Measurements from ENCODE around the gene KLHL11. TPM values are rescaled to one million over a fixed set of nuclear protein-coding genes. Genes with fewer than 3 reads are reported as not detected.

KLHL11 gene
- total and polyA plus RNA-seq, 3 experiments from 2014 or later, result 6.4 to 26.9 (median 24.7) TPM

DNA sequence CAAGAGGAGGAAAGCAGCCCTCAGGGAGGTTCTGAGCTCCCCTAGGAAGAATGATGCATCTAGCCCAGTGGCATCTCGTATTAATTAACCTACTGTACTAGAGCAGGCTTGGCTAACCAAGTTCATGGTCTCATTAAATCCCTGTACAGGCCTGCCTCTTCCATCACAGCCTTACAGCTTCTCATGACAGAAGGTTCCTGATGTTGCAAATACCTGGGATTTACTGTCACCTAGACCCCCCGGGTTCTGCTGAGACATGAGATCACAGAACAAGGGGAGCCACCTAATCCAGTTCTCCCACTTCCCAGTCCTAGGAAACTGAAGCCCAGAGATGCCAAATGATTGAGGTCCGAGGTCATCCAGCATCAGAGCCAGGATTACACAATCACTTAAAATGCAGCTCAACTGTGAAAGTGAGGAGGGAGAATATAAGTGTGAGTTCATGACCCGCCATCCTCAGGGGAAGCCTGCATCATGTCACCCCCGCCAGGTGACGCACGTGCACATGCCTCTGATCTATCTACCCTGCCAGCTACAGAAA lies 29.6 kb upstream of the KLHL11 start:
- ChIA-PET CTCF (no interaction called here), POLR2A (no interaction called here)

DNA sequence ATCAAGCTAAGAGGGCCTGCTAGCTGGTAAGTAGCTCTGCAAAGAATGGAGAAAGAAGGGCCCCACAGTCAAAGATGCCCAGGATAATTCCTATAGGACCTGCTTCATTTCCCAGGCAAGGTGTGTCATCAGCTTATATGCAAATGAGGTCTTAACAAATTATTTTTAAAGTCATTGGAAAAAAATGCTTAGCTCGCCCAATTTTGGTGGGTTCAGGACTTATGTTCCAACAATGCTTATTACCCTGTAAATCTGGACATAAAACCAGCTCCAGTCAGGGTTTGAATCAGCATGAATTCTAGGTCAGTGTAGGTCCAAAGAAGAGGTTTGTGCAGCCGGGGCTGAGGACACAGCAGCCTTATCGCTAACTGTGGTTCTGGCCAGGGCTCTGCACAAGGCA lies 28.2 kb upstream of the KLHL11 start:
- no peaks in the 10 kb centered on the region for H3K9me3 Mint-ChIP-seq
- CTCF ChIA-PET, result interaction anchor here (1.0 kb wide), 1 partner anchor 91 kb away, joined by 3 read pairs; no protein-coding TSS in a partner anchor
- H3K27me3 ChIP-seq (ENCODE audit: insufficient read depth, low read length, poor library complexity, severe bottlenecking), result no peaks in the 10 kb centered on the region
- H3K4me1 Mint-ChIP-seq, result no peaks in the 10 kb centered on the region
- POLR2A ChIA-PET, result no interaction called here
- peaks cover 45% of the 10 kb centered on the region for H3K36me3 ChIP-seq (ENCODE audit: insufficient read depth, low read length)
- H3K4me3 Mint-ChIP-seq, result no peak overlapping the region
- peaks cover 5 to 82% (median 17%) of the 10 kb centered on the region in 3 donors for H3K36me3 Mint-ChIP-seq
- no peak overlapping the region for H3K27ac ChIP-seq (ENCODE audit: low read depth, low read length)
- DNase-seq, result no peak
- no peaks in the 10 kb centered on the region for H3K4me1 ChIP-seq (ENCODE audit: insufficient read depth, low read length)
- no peak overlapping the region for H3K27ac Mint-ChIP-seq
- no peaks in the 10 kb centered on the region for H3K27me3 Mint-ChIP-seq
- no peak overlapping the region for H3K4me3 ChIP-seq (ENCODE audit: low read length)
- no peaks in the 10 kb centered on the region for H3K9me3 ChIP-seq (ENCODE audit: low read length)

More for the DNA sequence above, 29.6 kb upstream of the KLHL11 start:
- DNase-seq, result no peak
- peaks cover 8 to 83% (median 17%) of the 10 kb centered on the region in 3 donors for H3K36me3 Mint-ChIP-seq
- no peaks in the 10 kb centered on the region for H3K27me3 Mint-ChIP-seq
- H3K4me1 ChIP-seq (ENCODE audit: insufficient read depth, low read length), result no peaks in the 10 kb centered on the region
- no peaks in the 10 kb centered on the region for H3K9me3 ChIP-seq (ENCODE audit: low read length)
- no peaks in the 10 kb centered on the region for H3K27me3 ChIP-seq (ENCODE audit: insufficient read depth, low read length, poor library complexity, severe bottlenecking)
- H3K27ac Mint-ChIP-seq, result peak overlapping the region in 2 of 8 donors; percentile 53 to 73
- H3K27ac ChIP-seq (ENCODE audit: low read depth, low read length), result no peak overlapping the region
- H3K36me3 ChIP-seq (ENCODE audit: insufficient read depth, low read length), result peaks cover 41% of the 10 kb centered on the region
- peaks cover 0 to 3% (median 0%) of the 10 kb centered on the region in 3 donors for H3K4me1 Mint-ChIP-seq
- H3K4me3 Mint-ChIP-seq, result no peak overlapping the region
- H3K9me3 Mint-ChIP-seq, result no peaks in the 10 kb centered on the region
- no peak overlapping the region for H3K4me3 ChIP-seq (ENCODE audit: low read length)

DNA sequence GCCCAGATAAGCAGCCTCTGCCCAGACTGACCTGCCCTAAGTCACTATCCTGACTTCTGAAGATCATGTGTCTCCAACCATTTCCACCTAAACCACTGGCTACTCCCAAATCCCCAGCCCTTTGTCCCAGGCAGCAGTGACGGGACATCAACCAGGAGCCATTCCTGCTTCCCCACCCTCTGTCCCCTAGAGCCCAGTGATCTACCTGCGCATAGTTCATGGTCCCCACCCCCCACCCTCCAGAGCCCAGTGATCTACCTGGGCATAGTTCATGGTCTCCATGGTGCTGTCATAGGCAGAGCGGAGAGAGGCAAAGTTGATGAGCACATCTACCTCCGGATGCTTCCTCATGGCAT lies 26.8 kb upstream of the KLHL11 start:
- H3K4me1 Mint-ChIP-seq, result no peaks in the 10 kb centered on the region
- H3K36me3 Mint-ChIP-seq, result peaks cover 14 to 82% (median 19%) of the 10 kb centered on the region in 3 donors
- H3K9me3 Mint-ChIP-seq, result no peaks in the 10 kb centered on the region
- no peaks in the 10 kb centered on the region for H3K9me3 ChIP-seq (ENCODE audit: low read length)
- peaks cover 49% of the 10 kb centered on the region for H3K36me3 ChIP-seq (ENCODE audit: insufficient read depth, low read length)
- no peaks in the 10 kb centered on the region for H3K4me1 ChIP-seq (ENCODE audit: insufficient read depth, low read length)
- no peak overlapping the region for H3K4me3 Mint-ChIP-seq
- ChIA-PET CTCF (no interaction called here), POLR2A (no interaction called here)
- DNase-seq, result no peak
- H3K27ac Mint-ChIP-seq, result peak overlapping the region in 3 of 8 donors; percentile 26 to 70 (median 60)
- H3K27me3 Mint-ChIP-seq, result no peaks in the 10 kb centered on the region
- H3K27me3 ChIP-seq (ENCODE audit: insufficient read depth, low read length, poor library complexity, severe bottlenecking), result no peaks in the 10 kb centered on the region
- H3K27ac ChIP-seq (ENCODE audit: low read depth, low read length), result no peak overlapping the region
- no peak overlapping the region for H3K4me3 ChIP-seq (ENCODE audit: low read length)

DNA sequence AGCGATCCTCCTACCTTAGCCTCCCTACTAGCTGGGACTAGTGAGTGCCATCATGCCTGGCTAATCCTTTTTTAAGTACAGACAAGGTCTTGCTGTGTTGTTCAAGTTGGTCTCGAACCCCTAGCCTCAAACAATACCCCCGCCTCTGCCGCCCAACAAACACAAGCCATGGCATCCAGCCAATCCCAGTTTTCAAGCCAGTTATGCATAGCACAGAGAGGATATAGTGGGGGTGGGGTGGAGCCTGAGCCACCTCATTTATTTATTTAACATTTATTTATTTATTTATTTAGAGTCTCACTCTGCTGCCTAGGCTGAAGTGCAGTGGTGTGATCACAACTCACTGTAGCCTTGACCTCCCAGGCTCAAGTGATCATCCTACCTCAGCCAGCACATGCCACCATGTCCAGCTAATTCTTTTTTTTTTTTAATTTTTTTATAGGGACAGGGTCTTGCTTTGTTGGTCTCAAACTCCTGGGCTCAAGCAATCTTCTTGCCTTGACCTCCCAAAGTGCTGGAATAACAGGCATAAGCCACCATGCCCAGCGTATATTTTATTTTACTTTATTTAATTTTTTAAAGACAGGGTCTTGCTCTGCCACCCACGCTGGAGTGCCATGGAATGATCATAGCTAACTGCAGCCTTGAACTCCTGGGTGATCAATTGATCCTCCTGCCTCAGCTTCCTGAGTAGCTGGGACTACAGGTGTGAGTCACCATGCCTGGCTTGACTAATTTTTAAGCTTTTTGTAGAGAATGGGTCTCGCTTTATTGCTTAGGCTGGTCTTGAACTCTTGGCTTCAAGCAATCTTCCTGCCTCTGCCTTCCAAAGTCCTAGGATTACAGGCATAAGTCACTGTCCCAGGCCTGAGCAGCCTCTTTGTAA lies 26.2 kb upstream of the KLHL11 start:
- Mint-ChIP-seq H3K36me3 (peaks cover 14 to 80% (median 18%) of the 10 kb centered on the region in 3 donors), H3K9me3 (no peaks in the 10 kb centered on the region), H3K27ac (peak overlapping the region in 2 of 8 donors; percentile 26 to 70), H3K27me3 (no peaks in the 10 kb centered on the region), H3K4me3 (no peak overlapping the region), H3K4me1 (no peaks in the 10 kb centered on the region)
- Histone ChIP-seq H3K36me3 (ENCODE audit: insufficient read depth, low read length) (peaks cover 45% of the 10 kb centered on the region), H3K27me3 (ENCODE audit: insufficient read depth, low read length, poor library complexity, severe bottlenecking) (no peaks in the 10 kb centered on the region), H3K9me3 (ENCODE audit: low read length) (no peaks in the 10 kb centered on the region), H3K4me3 (ENCODE audit: low read length) (no peak overlapping the region), H3K27ac (ENCODE audit: low read depth, low read length) (no peak overlapping the region), H3K4me1 (ENCODE audit: insufficient read depth, low read length) (no peaks in the 10 kb centered on the region)
- CTCF ChIA-PET, result no interaction called here
- no peak for DNase-seq
- POLR2A ChIA-PET, result no interaction called here

DNA sequence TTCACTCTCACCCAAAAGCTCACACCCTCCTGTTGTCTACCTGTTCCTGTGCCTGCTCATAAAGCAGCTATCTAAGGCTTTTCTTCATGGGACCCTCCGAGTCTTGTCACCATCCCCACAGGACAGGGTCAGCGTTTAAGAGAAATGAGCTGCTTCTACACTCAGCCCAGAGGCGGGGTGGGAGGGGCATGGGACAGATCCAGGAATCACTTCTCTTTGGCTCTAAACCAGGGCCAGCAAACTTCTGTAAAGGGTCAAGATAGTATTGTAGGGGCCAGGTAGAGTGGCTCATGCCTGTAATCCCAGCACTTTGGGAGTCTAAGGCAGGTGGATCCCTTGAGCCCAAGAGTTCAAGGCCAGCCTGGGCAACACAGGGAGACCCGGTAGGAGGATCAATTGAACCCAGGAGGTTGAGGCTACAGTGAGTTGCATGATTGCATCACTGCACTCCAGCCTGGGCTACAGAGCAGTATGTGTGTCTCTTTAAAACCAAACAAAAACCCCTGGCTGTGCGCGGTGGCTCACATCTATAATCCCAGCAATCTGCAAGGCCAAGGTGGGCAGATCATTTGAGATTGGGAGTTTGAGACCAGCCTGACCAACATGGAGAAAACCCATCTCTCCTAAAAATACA lies 23.2 kb upstream of the KLHL11 start:
- H3K27ac Mint-ChIP-seq, result peak overlapping the region in 2 of 8 donors; percentile 36 to 49
- no peak for DNase-seq
- H3K27me3 Mint-ChIP-seq, result no peaks in the 10 kb centered on the region
- no peak overlapping the region for H3K27ac ChIP-seq (ENCODE audit: low read depth, low read length)
- ChIA-PET POLR2A (interaction anchor here (0.6 kb wide), 1 partner anchor 51 kb away, joined by 4 read pairs; the partner anchor contains the start of gene KLHL10), CTCF (no interaction called here)
- H3K36me3 ChIP-seq (ENCODE audit: insufficient read depth, low read length), result peaks cover 51% of the 10 kb centered on the region
- no peak overlapping the region for H3K4me3 Mint-ChIP-seq
- no peaks in the 10 kb centered on the region for H3K4me1 Mint-ChIP-seq
- H3K4me1 ChIP-seq (ENCODE audit: insufficient read depth, low read length), result no peaks in the 10 kb centered on the region
- no peaks in the 10 kb centered on the region for H3K9me3 Mint-ChIP-seq
- H3K4me3 ChIP-seq (ENCODE audit: low read length), result no peak overlapping the region
- H3K9me3 ChIP-seq (ENCODE audit: low read length), result no peaks in the 10 kb centered on the region
- peaks cover 15 to 85% (median 25%) of the 10 kb centered on the region in 3 donors for H3K36me3 Mint-ChIP-seq
- no peaks in the 10 kb centered on the region for H3K27me3 ChIP-seq (ENCODE audit: insufficient read depth, low read length, poor library complexity, severe bottlenecking)

DNA sequence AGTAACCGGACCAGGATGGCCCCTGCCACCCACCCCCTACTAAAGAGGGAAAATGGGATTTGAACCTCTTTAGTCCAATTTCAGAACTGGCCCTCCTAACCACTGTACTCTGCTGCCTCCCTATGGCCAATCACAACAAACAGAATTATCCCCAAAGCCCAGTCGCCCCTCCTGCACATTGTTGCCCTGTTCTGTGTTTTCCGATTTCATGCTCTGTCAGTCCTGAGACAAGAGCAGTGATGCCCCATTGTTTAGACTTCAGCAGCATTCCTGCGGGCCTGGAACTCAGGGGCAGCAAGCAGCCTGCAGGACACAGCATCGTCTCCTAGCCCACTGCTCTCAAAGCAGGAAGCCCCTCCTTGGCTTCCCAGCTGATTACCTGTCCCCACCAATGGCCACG lies 20.5 kb upstream of the KLHL11 start:
- DNase-seq, result no peak
- H3K4me1 ChIP-seq (ENCODE audit: insufficient read depth, low read length), result no peaks in the 10 kb centered on the region
- Mint-ChIP-seq H3K27ac (peak overlapping the region in 1 of 8 donors; percentile 8), H3K27me3 (no peaks in the 10 kb centered on the region), H3K9me3 (no peaks in the 10 kb centered on the region), H3K4me1 (peaks cover 0 to 5% (median 0%) of the 10 kb centered on the region in 3 donors), H3K36me3 (peaks cover 20 to 84% (median 23%) of the 10 kb centered on the region in 3 donors), H3K4me3 (no peak overlapping the region)
- H3K27me3 ChIP-seq (ENCODE audit: insufficient read depth, low read length, poor library complexity, severe bottlenecking), result no peaks in the 10 kb centered on the region
- ChIA-PET CTCF (interaction anchor here (0.6 kb wide), 1 partner anchor 74 kb away, joined by 3 read pairs; the partner anchor contains the start of gene P3H4), POLR2A (no interaction called here)
- peaks cover 37% of the 10 kb centered on the region for H3K36me3 ChIP-seq (ENCODE audit: insufficient read depth, low read length)
- no peak overlapping the region for H3K27ac ChIP-seq (ENCODE audit: low read depth, low read length)
- H3K9me3 ChIP-seq (ENCODE audit: low read length), result no peaks in the 10 kb centered on the region
- no peak overlapping the region for H3K4me3 ChIP-seq (ENCODE audit: low read length)

DNA sequence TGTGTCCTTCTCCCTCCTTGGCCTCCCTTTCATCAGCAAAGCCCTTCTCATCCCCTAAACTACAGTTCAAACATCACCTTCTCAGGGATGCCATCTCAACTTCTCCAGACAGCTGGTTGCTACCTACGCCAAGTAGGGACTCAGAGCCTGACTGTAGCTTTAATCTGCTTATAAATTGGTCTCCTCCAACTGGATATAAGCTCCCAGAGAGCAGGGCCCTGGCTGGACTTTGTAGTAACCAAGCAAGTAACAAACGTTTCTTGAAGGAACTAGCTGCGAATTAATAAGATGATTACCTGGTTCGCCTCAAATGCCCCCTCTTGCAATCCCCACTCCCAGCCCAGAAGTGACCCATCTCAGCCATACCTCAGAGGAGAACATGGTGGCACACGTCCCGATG lies 17.5 kb upstream of the KLHL11 start:
- Histone ChIP-seq H3K4me3 (ENCODE audit: low read length) (no peak overlapping the region), H3K36me3 (ENCODE audit: insufficient read depth, low read length) (peaks cover 50% of the 10 kb centered on the region), H3K4me1 (ENCODE audit: insufficient read depth, low read length) (no peaks in the 10 kb centered on the region), H3K27me3 (ENCODE audit: insufficient read depth, low read length, poor library complexity, severe bottlenecking) (no peaks in the 10 kb centered on the region), H3K9me3 (ENCODE audit: low read length) (no peaks in the 10 kb centered on the region), H3K27ac (ENCODE audit: low read depth, low read length) (no peak overlapping the region)
- no peak for DNase-seq
- Mint-ChIP-seq H3K36me3 (peaks cover 20 to 85% (median 26%) of the 10 kb centered on the region in 3 donors), H3K4me3 (no peak overlapping the region), H3K27ac (no peak overlapping the region), H3K9me3 (no peaks in the 10 kb centered on the region), H3K27me3 (peaks cover 0 to 2% of the 10 kb centered on the region in 2 donors), H3K4me1 (peaks cover 0 to 5% (median 0%) of the 10 kb centered on the region in 3 donors)
- ChIA-PET CTCF (no interaction called here), POLR2A (no interaction called here)

DNA sequence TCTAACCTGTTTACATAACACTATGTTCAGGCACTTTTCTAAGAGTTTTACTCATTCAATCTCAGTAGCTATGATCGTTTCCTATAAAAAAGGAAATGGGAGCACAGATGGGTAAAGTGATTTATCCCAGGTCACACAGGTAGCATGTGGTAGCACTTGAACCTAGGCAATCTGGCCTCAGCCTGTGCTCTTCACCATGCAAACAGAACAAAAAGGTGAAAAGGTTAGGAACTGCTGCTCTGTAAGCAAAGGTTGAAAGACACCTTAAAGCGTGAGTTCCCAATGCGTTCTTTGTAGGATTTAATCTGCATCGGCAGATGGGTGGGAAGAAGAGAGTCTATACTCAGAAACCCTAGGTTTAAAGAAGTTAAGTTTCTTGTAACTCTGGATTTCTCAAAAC lies 14.9 kb upstream of the KLHL11 start:
- no peaks in the 10 kb centered on the region for H3K4me1 ChIP-seq (ENCODE audit: insufficient read depth, low read length)
- H3K9me3 ChIP-seq (ENCODE audit: low read length), result no peaks in the 10 kb centered on the region
- Mint-ChIP-seq H3K4me1 (peaks cover 0 to 5% (median 0%) of the 10 kb centered on the region in 3 donors), H3K27me3 (peaks cover 0 to 2% of the 10 kb centered on the region in 2 donors), H3K27ac (peak overlapping the region in 1 of 8 donors; percentile 78), H3K9me3 (no peaks in the 10 kb centered on the region), H3K36me3 (peaks cover 8 to 78% (median 23%) of the 10 kb centered on the region in 3 donors), H3K4me3 (no peak overlapping the region)
- no peaks in the 10 kb centered on the region for H3K27me3 ChIP-seq (ENCODE audit: insufficient read depth, low read length, poor library complexity, severe bottlenecking)
- H3K4me3 ChIP-seq (ENCODE audit: low read length), result no peak overlapping the region
- H3K27ac ChIP-seq (ENCODE audit: low read depth, low read length), result no peak overlapping the region
- peaks cover 33% of the 10 kb centered on the region for H3K36me3 ChIP-seq (ENCODE audit: insufficient read depth, low read length)
- CTCF ChIA-PET, result interaction anchor here (1.1 kb wide), 1 partner anchor 69 kb away, joined by 3 read pairs; the partner anchor contains the start of gene P3H4
- POLR2A ChIA-PET, result no interaction called here
- no peak for DNase-seq
